GM23248 (cell line): Measurements from ENCODE around the gene PEMT. TPM values are rescaled to one million over a fixed set of nuclear protein-coding genes. Genes with fewer than 3 reads are reported as not detected.

Experiments
- DNase-seq: peaks from one replicate; pipeline ENCODE4 v3.0.0-alpha.2; 2015
- H2AFZ ChIP-seq: fragments of 200-600 bp; sonication (generic); 2 replicates; pipeline ENCODE4 v1.6.1; 2016; ENCODE audit warnings: antibody characterized with exemption
- H3F3A ChIP-seq: fragments of 200-600 bp; sonication (generic); 2 replicates; pipeline ENCODE4 v1.6.1; 2016; ENCODE audit warnings: mild to moderate bottlenecking, antibody characterized with exemption, mixed run types; ENCODE audit not compliant: insufficient read depth
- H3K27ac ChIP-seq: fragments of 200-600 bp; sonication (generic); 2 replicates; pipeline ENCODE4 v1.5.1; 2016; ENCODE audit warnings: mild to moderate bottlenecking
- H3K27me3 ChIP-seq: fragments of 200-600 bp; sonication (generic); replicated peaks from 2 replicates; pipeline ENCODE4 v1.6.1; 2016; ENCODE audit warnings: mild to moderate bottlenecking; ENCODE audit not compliant: insufficient read depth
- H3K36me3 ChIP-seq: fragments of 200-600 bp; sonication (generic); 2 replicates; pipeline ENCODE4 v1.6.1; 2016; ENCODE audit warnings: low read depth, mild to moderate bottlenecking
- H3K4me1 ChIP-seq: fragments of 200-600 bp; sonication (generic); 2 replicates; pipeline ENCODE4 v1.6.1; 2016; ENCODE audit warnings: mild to moderate bottlenecking; ENCODE audit not compliant: insufficient read depth
- H3K4me2 ChIP-seq: fragments of 200-600 bp; sonication (generic); one replicate; pipeline ENCODE4 v1.6.1; 2016; ENCODE audit warnings: mild to moderate bottlenecking; ENCODE audit not compliant: unreplicated experiment
- H3K4me3 ChIP-seq: fragments of 200-600 bp; sonication (generic); 2 replicates; pipeline ENCODE4 v1.5.1; 2016; ENCODE audit warnings: mild to moderate bottlenecking
- H3K79me2 ChIP-seq: fragments of 200-600 bp; sonication (generic); 2 replicates; pipeline ENCODE4 v1.6.1; 2016; ENCODE audit warnings: mild to moderate bottlenecking; ENCODE audit not compliant: insufficient read depth
- H3K9ac ChIP-seq: fragments of 200-600 bp; sonication (generic); 2 replicates; pipeline ENCODE4 v1.6.1; 2016; ENCODE audit warnings: mild to moderate bottlenecking
- H3K9me2 ChIP-seq: fragments of 200-600 bp; sonication (generic); 2 replicates; pipeline ENCODE4 v1.6.1; 2016; ENCODE audit warnings: mixed run types, mild to moderate bottlenecking, moderate library complexity; ENCODE audit not compliant: insufficient read depth
- H3K9me3 ChIP-seq: fragments of 200-600 bp; sonication (generic); one replicate; pipeline ENCODE4 v1.6.1; 2017; ENCODE audit warnings: low read depth
- H4K20me1 ChIP-seq: fragments of 200-600 bp; sonication (generic); 2 replicates; pipeline ENCODE4 v1.6.0; 2016; ENCODE audit not compliant: insufficient read depth
- EZH2 ChIP-seq: fragments of 200-600 bp; sonication (generic); IDR thresholded peaks from 2 replicates; pipeline ENCODE4 v1.6.1; 2018; ENCODE audit warnings: antibody characterized with exemption, mild to moderate bottlenecking; ENCODE audit not compliant: insufficient read depth, poor library complexity, severe bottlenecking
- EZH2phosphoT487 ChIP-seq: fragments of 200-600 bp; sonication (generic); IDR thresholded peaks from 2 replicates; pipeline ENCODE4 v1.6.1; 2018; ENCODE audit warnings: antibody characterized with exemption, moderate library complexity, mild to moderate bottlenecking, low read depth; ENCODE audit not compliant: insufficient read depth
- WGBS, 2 experiments: methylation state at CpG; one replicate each; pipeline ENCODE4 v1.1.6; 2015 to 2017; ENCODE audit warnings: low lambda C conversion rate in 2 of 2, low coverage in 1 of 2; ENCODE audit errors: missing lambda C conversion rate in 2 of 2; 5-methylcytosine and 5-hydroxymethylcytosine counted together
- in situ Hi-C: fragments of 300-500 bp; cut with MboI; formaldehyde crosslinking; loops from 2 replicates; pipeline ENCODE4 v1.15.0; 2020
- polyA plus RNA-seq: library from polyadenylated mRNA; unstranded; fragments of >200 nt; fragmentation: Nextera tagmentation; extraction: Ambion mirVana; gene quantifications from 2 replicates; pipeline ENCODE4 v1.2.1, GENCODE V29; 2016
- total RNA-seq: library from RNA; depleted of rRNA; stranded (reverse); fragments of >200 nt; shearing (Covaris generic); gene quantifications from 2 replicates; pipeline ENCODE4 v1.2.3, GENCODE V29; 2014

Gene PEMT
- total and polyA plus RNA-seq, 2 experiments from 2014 or later, result 62.0 to 68.7 TPM

DNA sequence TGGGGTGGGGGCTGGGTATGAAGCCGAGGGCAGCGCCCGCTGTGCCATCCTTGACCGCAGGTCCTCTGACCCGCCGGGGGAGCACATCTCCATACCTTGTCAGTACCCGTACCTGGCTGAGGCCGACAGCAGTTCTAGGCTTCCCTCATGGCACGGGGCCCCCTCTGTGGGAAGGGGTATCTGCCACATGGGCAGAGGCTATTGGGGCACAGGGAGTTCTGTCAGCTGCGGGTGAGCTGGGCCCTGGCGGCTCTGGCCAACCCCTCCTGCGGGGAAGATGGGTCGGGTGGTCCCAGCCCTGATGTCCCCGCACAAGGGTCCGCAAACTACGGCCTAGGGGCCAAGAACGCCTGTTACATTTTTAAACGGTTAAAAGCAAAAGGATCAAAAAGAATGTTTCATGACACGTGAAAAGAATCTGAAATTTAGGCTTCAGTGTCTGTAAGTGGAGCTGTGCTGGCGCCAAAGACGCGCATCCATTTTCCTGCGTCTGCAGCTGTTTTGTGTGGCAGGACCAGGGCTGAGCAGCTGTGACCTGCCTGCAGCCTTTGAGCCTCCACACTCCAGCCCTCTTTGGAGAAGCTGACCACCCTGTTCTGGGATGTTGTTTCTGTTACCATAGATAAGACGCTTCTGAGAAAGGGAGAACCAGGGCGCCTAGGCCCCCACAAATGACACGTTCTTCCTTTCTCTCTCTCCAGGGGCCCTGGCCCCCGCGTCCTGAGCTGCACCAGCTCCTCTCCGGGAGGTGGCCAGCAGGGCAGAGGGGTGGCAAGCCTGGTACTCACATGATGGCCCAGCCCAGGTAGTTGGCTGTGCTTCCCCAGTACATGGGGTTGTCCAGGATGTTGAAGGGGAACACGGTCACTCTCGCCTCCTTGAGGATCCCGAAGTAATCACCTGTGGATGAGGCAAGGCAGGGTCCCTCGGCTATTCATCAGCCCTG is 82.6 kb downstream of the PEMT start:
- Histone ChIP-seq H4K20me1 (no peaks in the 10 kb centered on the region), H2AFZ (no peak overlapping the region), H3K79me2 (no peaks in the 10 kb centered on the region), H3K4me3 (no peak overlapping the region), H3K9ac (no peak overlapping the region), H3K4me2 (no peak overlapping the region), H3K27me3 (no peaks in the 10 kb centered on the region), H3K36me3 (no peaks in the 10 kb centered on the region), H3K9me3 (no peaks in the 10 kb centered on the region), H3F3A (no peaks in the 10 kb centered on the region), H3K27ac (no peak overlapping the region), H3K9me2 (no peaks in the 10 kb centered on the region), H3K4me1 (no peaks in the 10 kb centered on the region)
- WGBS, 2 experiments, result 89 to 95% methylated on average over 31 to 33 of the region's 33 CpGs
- in situ Hi-C loops, result no loop called here
- DNase-seq, result no peak
- TF ChIP-seq EZH2, result no peak
- TF ChIP-seq EZH2phosphoT487, result no peak

- Histone ChIP-seq H3K4me3 (no peak overlapping the region), H2AFZ (no peak overlapping the region), H3K4me1 (no peaks in the 10 kb centered on the region), H3K9ac (no peak overlapping the region), H3K79me2 (no peaks in the 10 kb centered on the region), H3K27ac (no peak overlapping the region), H3F3A (no peaks in the 10 kb centered on the region), H3K9me2 (no peaks in the 10 kb centered on the region), H3K27me3 (no peaks in the 10 kb centered on the region), H3K36me3 (no peaks in the 10 kb centered on the region), H4K20me1 (no peaks in the 10 kb centered on the region), H3K9me3 (no peaks in the 10 kb centered on the region), H3K4me2 (no peak overlapping the region)
- no peak for TF ChIP-seq EZH2
- TF ChIP-seq EZH2phosphoT487, result no peak
- DNase-seq, result no peak
- in situ Hi-C loops, result no loop called here
- 90 to 93% methylated on average over 9 to 11 of the region's 11 CpGs for WGBS, 2 experiments
These were observed 83.4 kb downstream of the PEMT start for GRCh38 chr17:17508019-17508535.

- H3K4me3 ChIP-seq, result no peak overlapping the region
- no peaks in the 10 kb centered on the region for H3K4me1 ChIP-seq
- in situ Hi-C loops, result no loop called here
- no peaks in the 10 kb centered on the region for H3K9me3 ChIP-seq
- H3K9me2 ChIP-seq, result no peaks in the 10 kb centered on the region
- no peak overlapping the region for H3K4me2 ChIP-seq
- no peaks in the 10 kb centered on the region for H3K79me2 ChIP-seq
- H3K27me3 ChIP-seq, result no peaks in the 10 kb centered on the region
- no peaks in the 10 kb centered on the region for H3F3A ChIP-seq
- H3K36me3 ChIP-seq, result no peaks in the 10 kb centered on the region
- H3K9ac ChIP-seq, result no peak overlapping the region
- WGBS, 2 experiments, result 83 to 85% methylated on average over 14 to 15 of the region's 16 CpGs
- H3K27ac ChIP-seq, result no peak overlapping the region
- no peaks in the 10 kb centered on the region for H4K20me1 ChIP-seq
- H2AFZ ChIP-seq, result no peak overlapping the region
- TF ChIP-seq EZH2 (no peak), EZH2phosphoT487 (no peak)
- no peak for DNase-seq
These were observed 84.0 kb downstream of the PEMT start for GRCh38 chr17:17507465-17508011.

DNA sequence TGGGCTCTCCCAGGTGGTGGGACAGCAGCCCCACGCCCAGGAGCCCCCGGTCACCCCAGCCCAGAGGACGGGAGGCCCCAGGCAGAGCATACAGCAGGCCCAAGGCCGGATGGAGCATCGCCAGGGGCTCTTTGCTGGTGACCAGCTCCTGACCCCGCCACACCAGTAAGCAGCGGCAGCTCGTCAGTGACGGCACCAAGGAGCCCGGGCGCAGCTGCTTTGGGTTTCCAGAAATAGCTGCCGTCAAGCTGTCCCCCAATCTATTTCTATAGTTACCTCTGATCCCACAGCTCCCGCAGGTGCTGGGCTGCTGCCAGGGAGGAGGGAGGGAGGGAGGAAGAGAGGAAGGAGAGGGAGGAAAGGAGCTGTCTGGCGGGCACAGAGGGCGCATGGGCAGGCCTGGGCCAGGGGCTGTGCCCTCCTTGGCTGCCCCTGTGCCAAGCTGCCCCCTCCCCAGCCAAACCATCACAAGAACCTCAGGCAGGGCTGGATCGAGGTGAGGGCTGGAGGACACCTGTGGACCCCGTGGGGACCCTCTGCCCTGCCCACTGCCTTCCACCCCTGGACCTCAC is 84.5 kb downstream of the PEMT start:
- no peaks in the 10 kb centered on the region for H3F3A ChIP-seq
- no peak overlapping the region for H2AFZ ChIP-seq
- no peak overlapping the region for H3K4me2 ChIP-seq
- no peak overlapping the region for H3K4me3 ChIP-seq
- in situ Hi-C loops, result no loop called here
- no peak overlapping the region for H3K9ac ChIP-seq
- H3K4me1 ChIP-seq, result no peaks in the 10 kb centered on the region
- TF ChIP-seq EZH2phosphoT487 (no peak), EZH2 (no peak)
- no peak overlapping the region for H3K27ac ChIP-seq
- no peaks in the 10 kb centered on the region for H4K20me1 ChIP-seq
- WGBS, 2 experiments, result 85 to 86% methylated on average over 15 to 17 of the region's 17 CpGs
- no peaks in the 10 kb centered on the region for H3K36me3 ChIP-seq
- H3K9me2 ChIP-seq, result no peaks in the 10 kb centered on the region
- H3K79me2 ChIP-seq, result no peaks in the 10 kb centered on the region
- H3K27me3 ChIP-seq, result no peaks in the 10 kb centered on the region
- H3K9me3 ChIP-seq, result no peaks in the 10 kb centered on the region
- DNase-seq, result no peak
